DND-41 (cell line): ENCODE results near the gene USB1.

Source experiments
- ATAC-seq: fragments of 200-7000 bp; cut with Tn5 transposase; 3 replicates; pipeline ENCODE4 v1.9.1; 2021; ENCODE audit warnings: low read depth; ENCODE audit not compliant: insufficient read depth
- DNase-seq: peaks from one replicate; pipeline ENCODE4 v3.0.0-alpha.2; 2020
- H2AFZ ChIP-seq: 2 replicates; pipeline ENCODE4 v1.6.0; 2012; ENCODE audit warnings: low read depth, low read length
- H3K27ac ChIP-seq: 2 replicates; pipeline ENCODE4 v1.5.1; 2012; ENCODE audit warnings: low read length, inconsistent platforms
- H3K27me3 ChIP-seq: fragments of 200-600 bp; sonication (generic); 2 replicates; pipeline ENCODE4 v1.6.0; 2012; ENCODE audit warnings: low read length, mild to moderate bottlenecking, inconsistent platforms; ENCODE audit not compliant: insufficient read depth, poor library complexity
- H3K36me3 ChIP-seq: 2 replicates; pipeline ENCODE4 v1.5.1; 2012; ENCODE audit warnings: low read length, inconsistent platforms; ENCODE audit not compliant: insufficient read depth
- H3K4me1 ChIP-seq: 2 replicates; pipeline ENCODE4 v1.5.1; 2012; ENCODE audit warnings: mild to moderate bottlenecking, low read length; ENCODE audit not compliant: insufficient read depth
- H3K4me2 ChIP-seq: 2 replicates; pipeline ENCODE4 v1.6.0; 2012; ENCODE audit warnings: mild to moderate bottlenecking, moderate library complexity, low read length, inconsistent platforms; ENCODE audit not compliant: insufficient read depth
- H3K4me3 ChIP-seq, 2 experiments: fragments of 200-600 bp in 1 of 2; shearing (Covaris generic) in 1 of 2; 2 replicates each; pipeline ENCODE4 v1.5.1; 2012 to 2016; ENCODE audit warnings: inconsistent platforms in 2 of 2, low read length in 2 of 2, mild to moderate bottlenecking in 2 of 2, low read depth in 1 of 2, moderate library complexity in 1 of 2
- H3K79me2 ChIP-seq: 2 replicates; pipeline ENCODE4 v1.6.0; 2012; ENCODE audit warnings: low read length, inconsistent platforms; ENCODE audit not compliant: insufficient read depth
- H3K9ac ChIP-seq: 2 replicates; pipeline ENCODE4 v1.6.0; 2012; ENCODE audit warnings: low read depth, mild to moderate bottlenecking, inconsistent platforms, low read length, moderate library complexity
- H3K9me3 ChIP-seq: 2 replicates; pipeline ENCODE4 v1.5.1; 2012; ENCODE audit warnings: low read length, moderate library complexity, mild to moderate bottlenecking, inconsistent platforms; ENCODE audit not compliant: insufficient read depth, severe bottlenecking
- H4K20me1 ChIP-seq: 2 replicates; pipeline ENCODE4 v1.6.0; 2012; ENCODE audit warnings: low read length; ENCODE audit not compliant: insufficient read depth
- EZH2 ChIP-seq: IDR thresholded peaks from 3 replicates; pipeline ENCODE4 v1.6.1; 2012; ENCODE audit warnings: borderline replicate concordance, low read depth, mild to moderate bottlenecking, moderate library complexity, low read length, inconsistent platforms; ENCODE audit not compliant: severe bottlenecking
- TF ChIP-seq, protein P1 (sequence below): IDR thresholded peaks from 2 replicates; pipeline ENCODE4 v1.5.1; 2012; ENCODE audit warnings: borderline replicate concordance, low read length, moderate library complexity, mild to moderate bottlenecking; ENCODE audit not compliant: poor library complexity, severe bottlenecking; ENCODE audit errors: extremely low read depth

Gene USB1

DNA sequence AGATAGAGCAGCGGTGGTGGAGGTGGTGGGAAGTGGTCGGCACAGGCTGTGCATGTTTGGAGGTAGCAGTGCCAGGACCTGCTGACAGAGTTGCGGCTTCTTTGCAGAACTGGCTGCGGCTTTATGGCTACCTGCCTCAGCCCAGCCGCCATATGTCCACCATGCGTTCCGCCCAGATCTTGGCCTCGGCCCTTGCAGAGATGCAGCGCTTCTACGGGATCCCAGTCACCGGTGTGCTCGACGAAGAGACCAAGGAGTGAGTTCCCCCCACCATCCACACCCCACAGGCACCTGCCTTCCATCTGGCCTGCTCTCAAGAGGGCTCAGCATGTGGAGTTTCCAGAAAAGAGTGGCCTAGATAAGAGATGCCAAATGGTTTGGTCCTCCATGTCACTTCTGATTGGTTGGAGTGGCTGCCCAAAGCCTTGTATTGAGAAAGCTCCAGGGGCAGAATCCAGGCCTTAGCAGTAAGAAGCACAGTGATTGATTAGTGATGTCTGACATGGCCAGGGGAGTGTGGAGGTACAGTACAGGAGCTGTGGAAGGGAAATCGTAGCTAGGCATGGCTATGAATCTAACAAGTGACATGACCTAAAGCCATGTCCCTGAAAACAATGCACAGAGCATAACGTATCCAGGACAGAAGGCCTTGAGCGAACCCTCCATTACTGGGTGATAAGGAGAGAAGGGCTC, 36.3 kb downstream of the USB1 start:
- H3K9me3 ChIP-seq, result no peaks in the 10 kb centered on the region
- TF ChIP-seq, protein P1, sequence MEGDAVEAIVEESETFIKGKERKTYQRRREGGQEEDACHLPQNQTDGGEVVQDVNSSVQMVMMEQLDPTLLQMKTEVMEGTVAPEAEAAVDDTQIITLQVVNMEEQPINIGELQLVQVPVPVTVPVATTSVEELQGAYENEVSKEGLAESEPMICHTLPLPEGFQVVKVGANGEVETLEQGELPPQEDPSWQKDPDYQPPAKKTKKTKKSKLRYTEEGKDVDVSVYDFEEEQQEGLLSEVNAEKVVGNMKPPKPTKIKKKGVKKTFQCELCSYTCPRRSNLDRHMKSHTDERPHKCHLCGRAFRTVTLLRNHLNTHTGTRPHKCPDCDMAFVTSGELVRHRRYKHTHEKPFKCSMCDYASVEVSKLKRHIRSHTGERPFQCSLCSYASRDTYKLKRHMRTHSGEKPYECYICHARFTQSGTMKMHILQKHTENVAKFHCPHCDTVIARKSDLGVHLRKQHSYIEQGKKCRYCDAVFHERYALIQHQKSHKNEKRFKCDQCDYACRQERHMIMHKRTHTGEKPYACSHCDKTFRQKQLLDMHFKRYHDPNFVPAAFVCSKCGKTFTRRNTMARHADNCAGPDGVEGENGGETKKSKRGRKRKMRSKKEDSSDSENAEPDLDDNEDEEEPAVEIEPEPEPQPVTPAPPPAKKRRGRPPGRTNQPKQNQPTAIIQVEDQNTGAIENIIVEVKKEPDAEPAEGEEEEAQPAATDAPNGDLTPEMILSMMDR, result no peak
- TF ChIP-seq EZH2, result no peak
- no peak overlapping the region for H3K27ac ChIP-seq
- no peak overlapping the region for H3K9ac ChIP-seq
- no peaks in the 10 kb centered on the region for H3K36me3 ChIP-seq
- H3K4me2 ChIP-seq, result no peak overlapping the region
- no peaks in the 10 kb centered on the region; the same call in 1 of the 2 replicates for H4K20me1 ChIP-seq
- no peaks in the 10 kb centered on the region for H3K27me3 ChIP-seq
- ATAC-seq (no peak), DNase-seq (no peak)
- H3K79me2 ChIP-seq, result no peaks in the 10 kb centered on the region
- H2AFZ ChIP-seq, result no peak overlapping the region
- no peaks in the 10 kb centered on the region for H3K4me1 ChIP-seq
- H3K4me3 ChIP-seq, result no peak overlapping the region

DNA sequence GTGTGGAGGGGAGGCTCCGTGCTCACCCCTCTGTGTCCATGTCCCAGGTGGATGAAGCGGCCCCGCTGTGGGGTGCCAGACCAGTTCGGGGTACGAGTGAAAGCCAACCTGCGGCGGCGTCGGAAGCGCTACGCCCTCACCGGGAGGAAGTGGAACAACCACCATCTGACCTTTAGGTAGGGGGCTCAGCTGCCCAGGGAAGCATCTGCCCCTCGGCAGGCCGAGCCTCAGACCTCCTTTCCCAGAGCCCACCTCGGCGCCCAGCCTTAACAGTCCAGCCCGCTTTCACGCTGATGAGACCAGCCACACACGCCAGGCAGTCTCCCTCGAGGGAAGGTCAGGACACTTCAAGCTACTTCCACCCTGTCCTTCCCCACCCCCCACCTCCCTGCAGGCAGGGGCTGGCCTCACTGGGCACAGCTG, 37.0 kb downstream of the USB1 start:
- no peaks in the 10 kb centered on the region for H3K36me3 ChIP-seq
- no peaks in the 10 kb centered on the region for H3K4me1 ChIP-seq
- ATAC-seq, result no peak

DNA sequence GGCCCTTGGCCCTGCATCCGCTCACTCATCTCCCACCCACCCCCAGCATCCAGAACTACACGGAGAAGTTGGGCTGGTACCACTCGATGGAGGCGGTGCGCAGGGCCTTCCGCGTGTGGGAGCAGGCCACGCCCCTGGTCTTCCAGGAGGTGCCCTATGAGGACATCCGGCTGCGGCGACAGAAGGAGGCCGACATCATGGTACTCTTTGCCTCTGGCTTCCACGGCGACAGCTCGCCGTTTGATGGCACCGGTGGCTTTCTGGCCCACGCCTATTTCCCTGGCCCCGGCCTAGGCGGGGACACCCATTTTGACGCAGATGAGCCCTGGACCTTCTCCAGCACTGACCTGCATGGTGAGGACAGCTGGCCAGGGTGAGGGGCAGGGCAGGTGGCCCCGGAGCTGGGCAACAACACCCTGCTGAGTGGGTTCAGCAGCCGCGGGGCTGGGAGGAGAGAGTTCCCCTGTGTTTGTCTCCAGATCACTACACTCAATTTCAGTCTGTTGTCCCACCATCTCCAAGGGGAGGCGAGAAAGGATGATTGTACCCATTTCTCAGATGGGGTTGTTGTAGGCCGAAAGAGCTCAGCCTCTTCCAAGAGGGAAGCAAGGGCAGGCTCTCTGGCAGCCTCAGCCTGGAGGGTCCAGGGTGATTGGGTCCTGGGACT, 38.8 kb downstream of the USB1 start:
- Histone ChIP-seq H3K36me3 (no peaks in the 10 kb centered on the region), H3K9me3 (no peaks in the 10 kb centered on the region), H3K4me2 (no peak overlapping the region), H2AFZ (no peak overlapping the region), H4K20me1 (no peaks in the 10 kb centered on the region; the same call in 1 of the 2 replicates), H3K27me3 (no peaks in the 10 kb centered on the region), H3K79me2 (no peaks in the 10 kb centered on the region), H3K9ac (no peak overlapping the region), H3K4me1 (no peaks in the 10 kb centered on the region), H3K4me3 (no peak overlapping the region), H3K27ac (no peak overlapping the region)
- ATAC-seq (no peak), DNase-seq (no peak)
- TF ChIP-seq EZH2, result no peak
- TF ChIP-seq, protein P1, result no peak

More for the DNA sequence above, 37.0 kb downstream of the USB1 start:
- H3K27ac ChIP-seq, result no peak overlapping the region
- H3K4me3 ChIP-seq, result no peak overlapping the region
- TF ChIP-seq EZH2, result no peak
- TF ChIP-seq, protein P1, result no peak
- H3K9ac ChIP-seq, result no peak overlapping the region
- no peaks in the 10 kb centered on the region for H3K9me3 ChIP-seq
- H2AFZ ChIP-seq, result no peak overlapping the region
- no peaks in the 10 kb centered on the region for H3K79me2 ChIP-seq
- no peak for DNase-seq
- no peak overlapping the region for H3K4me2 ChIP-seq
- no peaks in the 10 kb centered on the region for H3K27me3 ChIP-seq
- H4K20me1 ChIP-seq, result no peaks in the 10 kb centered on the region; the same call in 1 of the 2 replicates

DNA sequence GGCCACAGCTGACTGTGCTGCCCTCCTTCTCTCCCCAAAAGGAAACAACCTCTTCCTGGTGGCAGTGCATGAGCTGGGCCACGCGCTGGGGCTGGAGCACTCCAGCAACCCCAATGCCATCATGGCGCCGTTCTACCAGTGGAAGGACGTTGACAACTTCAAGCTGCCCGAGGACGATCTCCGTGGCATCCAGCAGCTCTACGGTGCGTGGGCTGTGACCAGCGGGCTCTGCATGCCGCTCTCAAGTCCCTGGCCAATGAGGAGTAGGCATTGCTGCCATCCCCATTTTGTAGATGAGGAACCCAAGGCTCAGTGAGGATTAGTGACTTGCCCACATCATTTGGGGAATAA, 39.3 kb downstream of the USB1 start:
- DNase-seq, result no peak
- Histone ChIP-seq H3K79me2 (no peaks in the 10 kb centered on the region), H4K20me1 (no peaks in the 10 kb centered on the region; the same call in 1 of the 2 replicates), H3K36me3 (no peaks in the 10 kb centered on the region), H3K27me3 (no peaks in the 10 kb centered on the region), H3K4me1 (no peaks in the 10 kb centered on the region), H3K4me2 (no peak overlapping the region), H2AFZ (no peak overlapping the region), H3K9ac (no peak overlapping the region), H3K9me3 (no peaks in the 10 kb centered on the region), H3K4me3 (no peak overlapping the region), H3K27ac (no peak overlapping the region)
- TF ChIP-seq, protein P1, result no peak
- no peak for TF ChIP-seq EZH2
- ATAC-seq, result no peak
